Glutamatergic neuron (in vitro differentiated cells): Measurements from ENCODE around the gene UBXN11. TPM values are rescaled to one million over a fixed set of nuclear protein-coding genes. Genes with fewer than 3 reads are reported as not detected.
A peak's percentile ranks its signal among the peaks of the same experiment; 100 is the strongest.

Experiments
- DNase-seq: peaks from one replicate; pipeline ENCODE4 v3.0.0; 2022
- H3K27ac Mint-ChIP-seq: one replicate; pipeline ENCODE4 v1.8.0; 2020; ENCODE audit warnings: mild to moderate bottlenecking, mixed read lengths, inconsistent platforms; ENCODE audit not compliant: unreplicated experiment
- H3K27me3 Mint-ChIP-seq: one replicate; pipeline ENCODE4 v1.8.0; 2020; ENCODE audit warnings: mild to moderate bottlenecking, moderate library complexity, mixed read lengths, inconsistent platforms; ENCODE audit not compliant: unreplicated experiment
- H3K36me3 Mint-ChIP-seq: one replicate; pipeline ENCODE4 v1.8.0; 2020; ENCODE audit warnings: mild to moderate bottlenecking, mixed read lengths, inconsistent platforms; ENCODE audit not compliant: unreplicated experiment
- H3K4me1 Mint-ChIP-seq: one replicate; pipeline ENCODE4 v1.8.0; 2020; ENCODE audit warnings: mild to moderate bottlenecking, low read depth, mixed read lengths, inconsistent platforms; ENCODE audit not compliant: unreplicated experiment
- H3K4me3 Mint-ChIP-seq: one replicate; pipeline ENCODE4 v1.8.0; 2020; ENCODE audit warnings: mild to moderate bottlenecking, mixed read lengths, inconsistent platforms; ENCODE audit not compliant: unreplicated experiment
- H3K9me3 Mint-ChIP-seq: one replicate; pipeline ENCODE4 v1.8.0; 2020; ENCODE audit warnings: mild to moderate bottlenecking, moderate library complexity, mixed read lengths, inconsistent platforms; ENCODE audit not compliant: unreplicated experiment
- total RNA-seq: library from RNA; stranded (reverse); fragmentation: NEBNext Ultra II Directional; extraction: Animal tissue kit (Norgen Biotek cat#: 25700); gene quantifications from one replicate; pipeline ENCODE4 v1.2.1, GENCODE V29; 2021; ENCODE audit not compliant: unreplicated experiment
- TF ChIP-seq, protein P1 (sequence below): fragments of 200-600 bp; sonication (generic); IDR thresholded peaks from one replicate; pipeline ENCODE4 v1.5.0; 2021; ENCODE audit not compliant: partially characterized antibody, unreplicated experiment

Gene UBXN11
- total RNA-seq, 1 donor from 2014 or later: 11.4 TPM

DNA sequence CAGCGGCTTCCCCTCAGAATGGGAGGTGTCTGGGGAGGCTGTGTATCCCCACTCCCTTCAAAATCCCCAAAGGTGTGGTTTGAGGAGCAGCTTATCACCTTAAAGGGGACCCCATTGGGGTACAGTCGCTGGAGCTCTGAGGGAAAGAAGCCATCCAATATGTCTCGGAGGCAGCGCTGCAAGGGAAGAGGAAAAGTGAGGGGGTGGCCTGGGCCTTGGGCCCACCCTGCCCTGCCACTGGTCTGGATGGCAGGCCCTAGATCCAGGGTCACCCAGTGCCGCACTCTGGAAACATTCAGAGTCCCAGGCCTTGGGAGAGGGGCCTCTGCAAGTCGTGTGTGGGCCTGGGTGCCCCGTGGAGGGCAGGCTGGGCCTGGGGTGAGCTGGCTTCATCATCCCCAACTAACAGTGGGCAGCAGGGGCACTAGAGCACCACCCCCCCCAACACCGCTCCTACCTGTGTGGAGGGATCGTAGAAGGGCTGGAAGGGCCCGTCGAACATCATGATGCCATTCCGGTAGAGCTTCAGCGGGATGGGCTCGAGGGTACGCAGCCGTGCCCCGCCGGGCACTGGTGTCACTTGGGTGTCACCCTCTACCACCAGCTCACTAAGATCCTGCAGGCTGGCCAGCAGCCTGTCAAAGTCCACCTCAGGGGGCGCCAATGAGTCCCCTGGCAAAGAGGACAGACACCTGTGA lies 20.9 kb downstream of the UBXN11 start:
- Mint-ChIP-seq H3K27ac (peak overlapping the region; percentile 89), H3K36me3 (no peaks in the 10 kb centered on the region), H3K9me3 (peaks cover 14% of the 10 kb centered on the region), H3K27me3 (peaks cover 18% of the 10 kb centered on the region), H3K4me1 (peaks cover 53% of the 10 kb centered on the region), H3K4me3 (peak overlapping the region; percentile 34)
- TF ChIP-seq, protein P1, sequence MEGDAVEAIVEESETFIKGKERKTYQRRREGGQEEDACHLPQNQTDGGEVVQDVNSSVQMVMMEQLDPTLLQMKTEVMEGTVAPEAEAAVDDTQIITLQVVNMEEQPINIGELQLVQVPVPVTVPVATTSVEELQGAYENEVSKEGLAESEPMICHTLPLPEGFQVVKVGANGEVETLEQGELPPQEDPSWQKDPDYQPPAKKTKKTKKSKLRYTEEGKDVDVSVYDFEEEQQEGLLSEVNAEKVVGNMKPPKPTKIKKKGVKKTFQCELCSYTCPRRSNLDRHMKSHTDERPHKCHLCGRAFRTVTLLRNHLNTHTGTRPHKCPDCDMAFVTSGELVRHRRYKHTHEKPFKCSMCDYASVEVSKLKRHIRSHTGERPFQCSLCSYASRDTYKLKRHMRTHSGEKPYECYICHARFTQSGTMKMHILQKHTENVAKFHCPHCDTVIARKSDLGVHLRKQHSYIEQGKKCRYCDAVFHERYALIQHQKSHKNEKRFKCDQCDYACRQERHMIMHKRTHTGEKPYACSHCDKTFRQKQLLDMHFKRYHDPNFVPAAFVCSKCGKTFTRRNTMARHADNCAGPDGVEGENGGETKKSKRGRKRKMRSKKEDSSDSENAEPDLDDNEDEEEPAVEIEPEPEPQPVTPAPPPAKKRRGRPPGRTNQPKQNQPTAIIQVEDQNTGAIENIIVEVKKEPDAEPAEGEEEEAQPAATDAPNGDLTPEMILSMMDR: peak; percentile 1
- peak; percentile 59 for DNase-seq

- DNase-seq: peak; percentile 85
- TF ChIP-seq, protein P1: peak; percentile 72
- peaks cover 50% of the 10 kb centered on the region for H3K4me1 Mint-ChIP-seq
- peak overlapping the region; percentile 89 for H3K27ac Mint-ChIP-seq
- peak overlapping the region; percentile 64 for H3K4me3 Mint-ChIP-seq
- H3K9me3 Mint-ChIP-seq: peaks cover 14% of the 10 kb centered on the region
- H3K36me3 Mint-ChIP-seq: no peaks in the 10 kb centered on the region
- peaks cover 18% of the 10 kb centered on the region for H3K27me3 Mint-ChIP-seq
Measured at GRCh38 chr1:26284597-26285347, 21.7 kb downstream of the UBXN11 start.

DNA sequence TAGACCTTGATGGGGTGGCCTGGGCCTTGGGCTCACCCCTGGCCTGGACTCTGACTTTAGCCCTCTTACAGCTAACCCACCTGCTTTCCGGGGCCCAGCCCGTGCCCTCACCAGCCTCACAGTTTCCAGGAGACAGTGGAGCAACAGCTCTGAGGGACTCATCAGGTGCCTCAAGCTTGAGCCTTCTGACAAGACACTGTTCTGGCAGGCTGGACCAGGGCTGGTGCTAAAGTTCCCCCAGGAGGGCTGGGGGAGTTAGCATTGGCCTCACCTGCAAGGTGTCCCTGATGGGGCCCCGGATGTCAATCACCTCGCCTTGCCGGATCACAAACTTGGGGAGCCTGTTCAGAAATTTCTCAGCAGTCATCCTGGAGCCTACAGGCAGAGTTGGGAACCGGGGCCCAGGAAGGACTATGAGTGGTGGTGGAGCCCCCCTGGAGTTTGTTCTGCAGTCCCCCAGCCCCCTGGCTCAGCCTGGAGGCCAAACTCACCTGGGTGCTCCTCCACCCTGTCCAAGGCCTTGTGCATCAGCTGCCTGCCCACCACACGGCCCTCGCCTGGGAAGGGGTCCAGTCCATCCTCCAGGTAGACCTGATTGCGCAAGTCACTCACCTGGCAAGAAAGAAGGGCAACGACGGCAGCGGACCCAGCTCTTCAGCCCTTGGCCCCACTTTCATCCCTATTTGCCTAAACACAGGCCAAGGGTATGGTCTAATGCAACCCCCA lies 22.4 kb downstream of the UBXN11 start:
- Mint-ChIP-seq H3K9me3 (peaks cover 14% of the 10 kb centered on the region), H3K4me3 (peak overlapping the region; percentile 64), H3K27me3 (peaks cover 18% of the 10 kb centered on the region), H3K36me3 (no peaks in the 10 kb centered on the region), H3K27ac (peak overlapping the region; percentile 89), H3K4me1 (peaks cover 52% of the 10 kb centered on the region)
- DNase-seq: no peak
- TF ChIP-seq, protein P1: no peak

GRCh38 chr1:26283279-26283853 lies 23.1 kb downstream of the UBXN11 start:
- Mint-ChIP-seq H3K9me3 (peaks cover 14% of the 10 kb centered on the region), H3K4me3 (peak overlapping the region; percentile 2), H3K4me1 (peaks cover 55% of the 10 kb centered on the region), H3K27ac (peak overlapping the region; percentile 26), H3K36me3 (no peaks in the 10 kb centered on the region), H3K27me3 (peaks cover 21% of the 10 kb centered on the region)
- no peak for DNase-seq
- TF ChIP-seq, protein P1: no peak
